ENCODE measurements around the gene SLC16A10. TPM values are rescaled to one million over a fixed set of nuclear protein-coding genes. Genes with fewer than 3 reads are reported as not detected.

The SLC16A10 gene
- total and polyA plus RNA-seq, 2 experiments from 2014 or later, result 12.1 to 30.9 TPM

DNA sequence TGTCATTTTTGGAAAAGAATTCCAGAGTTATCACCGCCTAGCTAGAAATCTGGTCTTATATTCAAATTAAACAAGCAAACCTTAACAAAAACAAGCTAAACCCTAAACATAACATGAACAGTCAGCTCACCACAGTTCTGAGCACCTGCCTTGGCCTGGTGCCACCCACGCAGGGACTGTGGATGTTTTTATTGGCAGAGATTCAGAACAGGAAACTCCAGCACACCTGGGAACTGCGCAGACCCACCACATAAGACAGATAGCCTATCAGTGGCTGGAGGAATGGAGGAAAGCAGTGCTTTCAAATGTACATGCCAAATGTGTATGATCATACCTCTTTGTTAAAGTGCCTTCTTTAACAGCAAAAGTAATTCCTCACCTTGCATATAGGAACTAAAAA, 8.9 kb downstream of the SLC16A10 start:
- Histone ChIP-seq H3K27me3 (ENCODE audit: insufficient read depth) (no peaks in the 10 kb centered on the region), H3K27ac (ENCODE audit: low read depth) (no peak overlapping the region), H3K9me2 (ENCODE audit: insufficient read depth) (no peaks in the 10 kb centered on the region), H3K4me2 (no peak overlapping the region), H3K4me1 (ENCODE audit: insufficient read depth) (peaks cover 7% of the 10 kb centered on the region), H3K79me2 (replicated peaks; ENCODE audit: insufficient read depth) (peaks cover 88% of the 10 kb centered on the region), H3F3A (replicated peaks; ENCODE audit: low read depth) (no peaks in the 10 kb centered on the region), H3K4me3 (no peak overlapping the region), H2AFZ (no peak overlapping the region), H4K20me1 (replicated peaks; ENCODE audit: insufficient read depth) (0 out of 2 replicates have a peak, but pooled peaks cover 3% of the 10 kb centered on the region), H3K36me3 (ENCODE audit: insufficient read depth) (no peaks in the 10 kb centered on the region)
- Mint-ChIP-seq H3K9me3 (no peaks in the 10 kb centered on the region), H3K4me3 (no peak overlapping the region), H3K27ac (no peak overlapping the region; the same call in 1 of the 2 replicates), H3K27me3 (ENCODE audit: insufficient read depth, low read depth, poor library complexity) (no peaks in the 10 kb centered on the region), H3K36me3 (ENCODE audit: low read depth) (peaks cover 7% of the 10 kb centered on the region; the same call in 2 of the 3 replicates), H3K4me1 (peaks cover 8% of the 10 kb centered on the region)
- TF ChIP-seq JUNB (IDR thresholded peaks at IDR 0.05; ENCODE audit: unreplicated experiment) (no peak), ZNF114 (CRISPR knock-in tag; IDR thresholded peaks at IDR 0.05) (no peak), ZNF331 (CRISPR knock-in tag; IDR thresholded peaks at IDR 0.05; ENCODE audit: low read depth) (no peak)
- DNase-seq (ENCODE audit: low spot score) (no peak), ATAC-seq (no peak)

DNA sequence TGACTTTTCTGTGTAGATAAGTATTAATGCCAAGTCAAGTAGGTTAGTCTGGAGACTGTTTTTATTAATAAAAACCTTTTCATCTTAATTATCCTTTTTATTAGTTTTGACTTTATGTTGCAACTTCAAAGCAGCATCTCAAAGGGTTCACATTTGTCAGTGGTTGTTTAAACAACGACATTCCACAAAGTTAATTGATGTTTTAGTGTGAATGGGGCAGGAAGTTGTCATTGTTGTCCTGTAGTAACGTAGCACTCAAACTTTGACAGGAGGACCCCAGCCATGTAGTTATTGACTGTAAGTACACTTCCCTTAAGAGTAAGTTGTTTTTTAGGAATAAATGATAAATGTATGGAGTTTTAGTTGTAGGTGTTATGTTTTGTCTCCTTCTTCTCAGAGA, 11.3 kb downstream of the SLC16A10 start:
- Histone ChIP-seq H2AFZ (no peak overlapping the region), H3K4me1 (ENCODE audit: insufficient read depth) (no peaks in the 10 kb centered on the region), H3K79me2 (replicated peaks; ENCODE audit: insufficient read depth) (peaks cover 83% of the 10 kb centered on the region), H3K27ac (ENCODE audit: low read depth) (no peak overlapping the region), H3K36me3 (ENCODE audit: insufficient read depth) (no peaks in the 10 kb centered on the region), H3K4me2 (no peak overlapping the region), H3K9me2 (ENCODE audit: insufficient read depth) (no peaks in the 10 kb centered on the region), H3F3A (replicated peaks; ENCODE audit: low read depth) (no peaks in the 10 kb centered on the region), H3K4me3 (no peak overlapping the region), H4K20me1 (replicated peaks; ENCODE audit: insufficient read depth) (0 out of 2 replicates have a peak, but pooled peaks cover 3% of the 10 kb centered on the region), H3K27me3 (ENCODE audit: insufficient read depth) (no peaks in the 10 kb centered on the region)
- H3K27me3 Mint-ChIP-seq (ENCODE audit: insufficient read depth, low read depth, poor library complexity), result no peaks in the 10 kb centered on the region
- ATAC-seq (no peak), DNase-seq (ENCODE audit: low spot score) (no peak)
- H3K27ac Mint-ChIP-seq, result no peak overlapping the region
- H3K9me3 Mint-ChIP-seq, result no peaks in the 10 kb centered on the region
- H3K36me3 Mint-ChIP-seq (ENCODE audit: low read depth), result peaks cover 7% of the 10 kb centered on the region; the same call in 2 of the 3 replicates
- H3K4me1 Mint-ChIP-seq, result no peaks in the 10 kb centered on the region
- no peak overlapping the region for H3K4me3 Mint-ChIP-seq
- TF ChIP-seq EZH2phosphoT487 (IDR thresholded peaks at IDR 0.05; ENCODE audit: unreplicated experiment) (no peak), ETS1 (IDR thresholded peaks at IDR 0.05) (no peak), CREB1 (CRISPR knock-in tag; IDR thresholded peaks at IDR 0.05; ENCODE audit: low read depth) (no peak), POLR2AphosphoS5 (IDR thresholded peaks at IDR 0.05; ENCODE audit: low read depth) (no peak), ZNF331 (CRISPR knock-in tag; IDR thresholded peaks at IDR 0.05; ENCODE audit: low read depth) (no peak), STAT1 (IDR thresholded peaks at IDR 0.05; ENCODE audit: unreplicated experiment) (no peak), NANOG (IDR thresholded peaks at IDR 0.05; ENCODE audit: borderline replicate concordance) (no peak), EZH2 (IDR thresholded peaks at IDR 0.05; ENCODE audit: low read depth, unreplicated experiment) (no peak), JUNB (IDR thresholded peaks at IDR 0.05; ENCODE audit: unreplicated experiment) (no peak), CTCF (conservative IDR thresholded peaks at IDR 0.05; ENCODE audit: low read depth in 2 of 2) (no peak), ZNF114 (CRISPR knock-in tag; IDR thresholded peaks at IDR 0.05) (no peak)
- TF ChIP-seq, protein P1, sequence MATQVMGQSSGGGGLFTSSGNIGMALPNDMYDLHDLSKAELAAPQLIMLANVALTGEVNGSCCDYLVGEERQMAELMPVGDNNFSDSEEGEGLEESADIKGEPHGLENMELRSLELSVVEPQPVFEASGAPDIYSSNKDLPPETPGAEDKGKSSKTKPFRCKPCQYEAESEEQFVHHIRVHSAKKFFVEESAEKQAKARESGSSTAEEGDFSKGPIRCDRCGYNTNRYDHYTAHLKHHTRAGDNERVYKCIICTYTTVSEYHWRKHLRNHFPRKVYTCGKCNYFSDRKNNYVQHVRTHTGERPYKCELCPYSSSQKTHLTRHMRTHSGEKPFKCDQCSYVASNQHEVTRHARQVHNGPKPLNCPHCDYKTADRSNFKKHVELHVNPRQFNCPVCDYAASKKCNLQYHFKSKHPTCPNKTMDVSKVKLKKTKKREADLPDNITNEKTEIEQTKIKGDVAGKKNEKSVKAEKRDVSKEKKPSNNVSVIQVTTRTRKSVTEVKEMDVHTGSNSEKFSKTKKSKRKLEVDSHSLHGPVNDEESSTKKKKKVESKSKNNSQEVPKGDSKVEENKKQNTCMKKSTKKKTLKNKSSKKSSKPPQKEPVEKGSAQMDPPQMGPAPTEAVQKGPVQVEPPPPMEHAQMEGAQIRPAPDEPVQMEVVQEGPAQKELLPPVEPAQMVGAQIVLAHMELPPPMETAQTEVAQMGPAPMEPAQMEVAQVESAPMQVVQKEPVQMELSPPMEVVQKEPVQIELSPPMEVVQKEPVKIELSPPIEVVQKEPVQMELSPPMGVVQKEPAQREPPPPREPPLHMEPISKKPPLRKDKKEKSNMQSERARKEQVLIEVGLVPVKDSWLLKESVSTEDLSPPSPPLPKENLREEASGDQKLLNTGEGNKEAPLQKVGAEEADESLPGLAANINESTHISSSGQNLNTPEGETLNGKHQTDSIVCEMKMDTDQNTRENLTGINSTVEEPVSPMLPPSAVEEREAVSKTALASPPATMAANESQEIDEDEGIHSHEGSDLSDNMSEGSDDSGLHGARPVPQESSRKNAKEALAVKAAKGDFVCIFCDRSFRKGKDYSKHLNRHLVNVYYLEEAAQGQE (IDR thresholded peaks at IDR 0.05; ENCODE audit: unreplicated experiment), result no peak

All from GM23338 (cell line).